VCaP (cell line): ENCODE data around the gene KRT26.

Experiments
- H3K27ac ChIP-seq: fragments of 450-650 bp; 2 replicates; pipeline ENCODE4 v1.5.1; 2017
- TF ChIP-seq, protein P1 (sequence below): fragments of 450-650 bp; conservative IDR thresholded peaks from 2 replicates; pipeline ENCODE4 v1.5.1; 2017; ENCODE audit warnings: mild to moderate bottlenecking, moderate library complexity

KRT26 gene

DNA sequence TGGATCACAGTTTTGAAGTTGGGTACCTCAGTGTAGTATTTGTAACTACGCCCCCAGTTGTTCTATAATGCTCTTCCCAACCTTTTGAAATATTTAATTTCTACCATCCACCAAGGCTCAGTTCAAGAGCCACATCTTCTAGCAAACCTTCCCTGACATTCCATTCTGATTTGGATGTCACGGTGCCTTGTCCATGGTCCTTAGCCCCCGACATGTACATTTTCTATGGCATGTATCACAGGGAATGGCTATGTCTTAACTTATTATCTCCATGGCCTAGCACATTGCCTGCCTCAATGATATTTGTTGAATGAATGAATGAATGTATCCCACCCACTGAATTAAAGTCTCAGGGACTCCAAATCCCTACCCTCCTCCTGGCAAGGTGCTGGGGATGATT, 34.1 kb upstream of the KRT26 start:
- no peak overlapping the region for H3K27ac ChIP-seq
- TF ChIP-seq, protein P1, sequence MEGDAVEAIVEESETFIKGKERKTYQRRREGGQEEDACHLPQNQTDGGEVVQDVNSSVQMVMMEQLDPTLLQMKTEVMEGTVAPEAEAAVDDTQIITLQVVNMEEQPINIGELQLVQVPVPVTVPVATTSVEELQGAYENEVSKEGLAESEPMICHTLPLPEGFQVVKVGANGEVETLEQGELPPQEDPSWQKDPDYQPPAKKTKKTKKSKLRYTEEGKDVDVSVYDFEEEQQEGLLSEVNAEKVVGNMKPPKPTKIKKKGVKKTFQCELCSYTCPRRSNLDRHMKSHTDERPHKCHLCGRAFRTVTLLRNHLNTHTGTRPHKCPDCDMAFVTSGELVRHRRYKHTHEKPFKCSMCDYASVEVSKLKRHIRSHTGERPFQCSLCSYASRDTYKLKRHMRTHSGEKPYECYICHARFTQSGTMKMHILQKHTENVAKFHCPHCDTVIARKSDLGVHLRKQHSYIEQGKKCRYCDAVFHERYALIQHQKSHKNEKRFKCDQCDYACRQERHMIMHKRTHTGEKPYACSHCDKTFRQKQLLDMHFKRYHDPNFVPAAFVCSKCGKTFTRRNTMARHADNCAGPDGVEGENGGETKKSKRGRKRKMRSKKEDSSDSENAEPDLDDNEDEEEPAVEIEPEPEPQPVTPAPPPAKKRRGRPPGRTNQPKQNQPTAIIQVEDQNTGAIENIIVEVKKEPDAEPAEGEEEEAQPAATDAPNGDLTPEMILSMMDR: no peak

DNA sequence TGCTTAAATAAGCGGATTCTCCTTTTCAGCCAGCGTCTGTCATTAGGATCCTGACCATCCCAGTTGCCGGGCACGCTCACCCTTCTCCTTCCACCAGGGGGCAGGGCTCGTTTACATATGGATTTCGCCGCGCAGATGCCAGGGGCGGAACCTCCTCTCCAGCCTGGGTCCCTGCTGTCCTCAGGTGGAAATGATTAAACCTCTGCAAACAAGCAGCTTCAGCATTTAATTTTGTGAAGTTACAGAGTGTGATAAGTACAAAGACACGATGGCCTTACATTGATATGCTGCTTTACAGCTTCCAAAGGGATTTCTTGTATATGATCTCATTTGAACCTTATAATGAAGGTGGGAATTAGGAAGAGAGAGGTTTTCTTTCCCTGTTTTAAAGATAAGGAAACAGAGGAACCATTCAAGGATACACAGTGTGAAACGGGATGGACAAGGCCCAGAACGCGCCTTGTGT, 31.6 kb upstream of the KRT26 start:
- TF ChIP-seq, protein P1: peak; percentile 96
- peak overlapping the region; percentile 57 for H3K27ac ChIP-seq

DNA sequence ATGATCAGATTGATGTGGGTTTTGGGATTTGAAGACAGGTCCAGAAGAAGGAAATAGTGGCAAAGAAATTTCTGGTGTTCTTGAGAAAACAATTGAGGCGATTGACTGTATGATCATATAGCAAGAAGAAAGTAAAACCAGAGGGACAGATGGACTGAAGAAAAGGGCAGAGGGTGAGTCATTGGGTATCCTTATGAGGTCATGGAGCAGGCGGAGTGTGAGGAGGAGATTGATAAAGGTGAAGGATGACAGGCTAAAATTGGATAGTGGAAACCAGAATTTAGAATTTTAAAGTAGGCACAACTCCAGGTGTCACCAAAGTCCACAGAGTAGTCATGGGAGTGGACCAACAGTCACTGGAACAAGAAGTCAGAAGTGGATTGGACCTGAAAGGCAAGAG, 29.2 kb upstream of the KRT26 start:
- TF ChIP-seq, protein P1: no peak
- H3K27ac ChIP-seq: no peak overlapping the region

DNA sequence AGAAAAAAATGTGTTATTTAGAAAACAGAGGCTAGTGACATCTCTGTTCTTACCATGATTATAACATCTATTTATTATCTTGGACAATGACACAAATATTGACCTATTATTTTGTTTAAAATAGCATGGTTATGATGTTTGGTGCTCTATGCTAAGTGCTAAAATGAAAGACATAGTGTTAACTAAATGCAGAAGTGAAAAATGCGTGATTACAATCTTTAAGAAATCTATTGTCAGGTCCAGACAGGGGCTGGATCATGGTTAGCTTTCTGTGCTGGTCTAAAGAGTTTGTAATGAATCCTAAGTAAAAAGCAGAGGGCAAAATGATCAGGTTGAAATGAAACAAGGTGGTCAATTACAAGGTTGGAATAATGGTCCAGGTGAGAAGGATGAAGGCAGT, 28.4 kb upstream of the KRT26 start:
- TF ChIP-seq, protein P1: no peak
- no peak overlapping the region for H3K27ac ChIP-seq

DNA sequence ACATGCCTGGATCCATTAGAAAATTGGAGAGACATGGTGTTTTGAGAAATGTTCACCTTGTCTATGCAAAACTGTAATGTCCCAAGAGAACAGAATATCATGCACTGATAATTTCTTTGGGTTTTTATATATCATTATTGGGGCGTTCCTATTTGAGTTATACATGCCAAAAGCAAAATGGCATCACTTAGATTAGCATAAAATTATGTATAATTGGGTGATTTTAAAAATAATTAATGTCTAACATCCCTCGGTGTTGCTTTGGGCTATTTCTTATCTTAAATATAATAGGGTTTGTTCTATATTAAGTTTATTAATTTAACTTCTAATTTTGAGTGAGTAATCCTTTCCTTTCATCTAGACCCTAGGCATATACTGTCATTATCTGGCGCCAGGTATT, 27.9 kb upstream of the KRT26 start, which contains the start of gene KRT28:
Gene KRT28 (minus strand): TSS at position 101 of the 400 bp plus-strand sequence. CDS start 66 bp downstream, at position 35.
- no peak within 1 kb of the TSS for H3K27ac ChIP-seq
- TF ChIP-seq, protein P1: no peak

DNA sequence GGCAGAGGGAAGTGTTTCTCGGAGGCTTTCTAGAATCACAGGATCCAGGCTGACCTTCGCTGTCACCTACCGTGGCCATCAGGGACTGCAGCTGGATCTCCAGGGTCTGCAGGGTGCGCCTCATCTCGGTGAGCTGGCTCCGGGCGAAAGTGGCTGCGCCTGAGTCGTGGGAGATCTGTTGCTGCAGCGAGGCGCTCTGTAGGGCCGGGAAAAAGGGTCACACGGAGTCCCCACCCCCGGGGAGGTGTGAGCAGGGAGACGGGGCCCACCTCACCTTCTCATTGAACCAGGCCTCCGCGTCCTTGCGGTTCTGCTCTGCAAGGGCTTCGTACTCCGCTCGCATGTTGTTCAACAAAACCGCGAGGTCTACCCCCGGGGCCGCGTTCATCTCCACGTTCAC, 24.8 kb upstream of the KRT26 start:
- H3K27ac ChIP-seq: no peak overlapping the region
- TF ChIP-seq, protein P1: no peak

DNA sequence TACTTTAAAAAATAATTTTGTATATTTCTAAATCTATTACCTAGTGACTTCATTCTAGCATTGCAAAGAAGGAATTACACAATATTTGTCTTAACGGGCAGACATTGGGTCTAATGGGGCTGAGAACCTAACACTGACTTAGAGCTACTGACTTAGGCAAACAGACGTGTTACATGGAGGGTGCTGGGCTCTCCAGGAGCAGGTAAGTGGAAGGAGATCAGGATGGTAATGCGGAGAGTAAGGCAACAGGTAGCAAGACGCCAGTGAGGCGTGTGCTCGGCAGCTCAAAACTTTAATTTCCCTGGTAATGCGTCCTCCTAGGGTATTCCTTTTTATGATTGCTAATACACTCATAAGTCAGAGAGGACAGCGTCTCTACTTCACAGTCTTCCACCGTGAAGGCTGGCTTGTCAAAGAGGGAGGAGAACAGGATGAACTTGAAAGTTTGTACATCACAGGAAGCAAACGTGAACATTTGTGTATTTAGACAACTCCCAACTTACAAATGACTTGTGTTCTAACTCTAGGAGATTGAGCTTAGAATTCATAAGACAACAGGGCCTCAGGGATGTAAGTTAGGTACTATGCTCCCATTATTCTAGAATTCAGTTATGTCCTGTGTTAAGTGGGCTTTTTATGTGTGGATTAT, 23.1 kb upstream of the KRT26 start:
- peak overlapping the region; percentile 73 for H3K27ac ChIP-seq
- TF ChIP-seq, protein P1: no peak
